ENCODE measurements around the gene SKP2.

SKP2 gene

GRCh38 chr5:36136581-36136980 is 15.3 kb upstream of the SKP2 start:
- TF ChIP-seq ZC3H10 (CRISPR knock-in tag; IDR thresholded peaks at IDR 0.05) (no peak), SNAI2 (CRISPR knock-in tag; IDR thresholded peaks at IDR 0.05) (no peak), ISL1 (CRISPR knock-in tag; IDR thresholded peaks at IDR 0.05) (no peak), CSDC2 (CRISPR knock-in tag; IDR thresholded peaks at IDR 0.05) (no peak), TOX (CRISPR knock-in tag; IDR thresholded peaks at IDR 0.05; ENCODE audit: borderline replicate concordance) (no peak), ESRRG (CRISPR knock-in tag; IDR thresholded peaks at IDR 0.05) (no peak), ZFP30 (CRISPR knock-in tag; IDR thresholded peaks at IDR 0.05) (no peak), BACH2 (CRISPR knock-in tag; IDR thresholded peaks at IDR 0.05; ENCODE audit: borderline replicate concordance) (no peak), PATZ1 (CRISPR knock-in tag; IDR thresholded peaks at IDR 0.05; ENCODE audit: borderline replicate concordance) (no peak), CREB5 (CRISPR knock-in tag; IDR thresholded peaks at IDR 0.05; ENCODE audit: low read depth) (no peak), PPARA (CRISPR knock-in tag; IDR thresholded peaks at IDR 0.05; ENCODE audit: borderline replicate concordance) (no peak), POU6F1 (CRISPR knock-in tag; IDR thresholded peaks at IDR 0.05; ENCODE audit: borderline replicate concordance, low read depth) (no peak), TCF4 (CRISPR knock-in tag; IDR thresholded peaks at IDR 0.05; ENCODE audit: borderline replicate concordance) (no peak), RARB (CRISPR knock-in tag; IDR thresholded peaks at IDR 0.05) (no peak), ZNF70 (CRISPR knock-in tag; IDR thresholded peaks at IDR 0.05) (no peak), CSRNP3 (CRISPR knock-in tag; IDR thresholded peaks at IDR 0.05) (no peak)
- ATAC-seq = no peak

- ATAC-seq = no peak
- no peak for TF ChIP-seq OSR1 (CRISPR knock-in tag; IDR thresholded peaks at IDR 0.05)
- no peak for TF ChIP-seq GLIS3 (CRISPR knock-in tag; IDR thresholded peaks at IDR 0.05)
- no peak for TF ChIP-seq ZNF70 (CRISPR knock-in tag; IDR thresholded peaks at IDR 0.05)
- TF ChIP-seq CREB5 (CRISPR knock-in tag; IDR thresholded peaks at IDR 0.05; ENCODE audit: low read depth) = no peak
- no peak for TF ChIP-seq PPARA (CRISPR knock-in tag; IDR thresholded peaks at IDR 0.05; ENCODE audit: borderline replicate concordance)
- TF ChIP-seq ARNTL (CRISPR knock-in tag; IDR thresholded peaks at IDR 0.05; ENCODE audit: borderline replicate concordance, low read depth) = no peak
- no peak for TF ChIP-seq CSDC2 (CRISPR knock-in tag; IDR thresholded peaks at IDR 0.05)
- TF ChIP-seq ZC3H10 (CRISPR knock-in tag; IDR thresholded peaks at IDR 0.05) = no peak
- no peak for TF ChIP-seq ESRRG (CRISPR knock-in tag; IDR thresholded peaks at IDR 0.05)
- no peak for TF ChIP-seq ZFP3 (CRISPR knock-in tag; IDR thresholded peaks at IDR 0.05)
These were observed 12.8 kb upstream of the SKP2 start for GRCh38 chr5:36138900-36139683.

GRCh38 chr5:36145311-36145710 is 6.6 kb upstream of the SKP2 start:
- no peak for TF ChIP-seq RARB (CRISPR knock-in tag; IDR thresholded peaks at IDR 0.05)
- no peak for TF ChIP-seq ZNF565 (CRISPR knock-in tag; conservative IDR thresholded peaks at IDR 0.05; ENCODE audit: low read depth)
- no peak for TF ChIP-seq GLIS3 (CRISPR knock-in tag; IDR thresholded peaks at IDR 0.05)
- TF ChIP-seq CREB5 (CRISPR knock-in tag; IDR thresholded peaks at IDR 0.05; ENCODE audit: low read depth) = no peak
- TF ChIP-seq POU6F1 (CRISPR knock-in tag; IDR thresholded peaks at IDR 0.05; ENCODE audit: borderline replicate concordance, low read depth) = no peak
- ATAC-seq = no peak

All from SK-N-SH treated with all-trans-retinoic acid at 6 μM for 48 hours (cell line).